HCT116 (cell line): ENCODE data around the gene DRAP1. TPM values are rescaled to one million over a fixed set of nuclear protein-coding genes. Genes with fewer than 3 reads are reported as not detected.

Experiments used
- ATAC-seq: fragments of 200-7000 bp; cut with Tn5 transposase; 2 replicates; pipeline ENCODE4 v1.9.1; 2020; ENCODE audit warnings: mild to moderate bottlenecking, moderate library complexity
- BruUV-seq: library from RNA; stranded (reverse); fragments of 400-500 nt; replicated peaks from 2 replicates; lab custom pipeline; 2021; lab: Mats Ljungman, UMichigan
- CTCF ChIA-PET: fragments of 300-600 bp; sonication (Branson Sonifier 250); formaldehyde crosslinking; loops from one replicate; lab custom pipeline; 2021; ENCODE audit warnings: antibody characterized with exemption; lab: Charles Lee
- POLR2A ChIA-PET: fragments of 300-600, 350-600 bp; sonication (Branson Sonifier 250); formaldehyde crosslinking; loops from one replicate; lab custom pipeline; 2021; ENCODE audit warnings: antibody characterized with exemption; lab: Charles Lee
- RAD21 ChIA-PET, 2 experiments: fragments of 300-600 bp; sonication (Branson Sonifier 250); formaldehyde crosslinking; loops; one replicate each; lab custom pipeline; 2023; ENCODE audit warnings: low total read pairs in 2 of 2; ENCODE audit not compliant: uncharacterized antibody in 2 of 2, unreplicated experiment in 2 of 2, low non-redundant PET in 1 of 2; lab: Charles Lee
- DNase-seq: peaks from one replicate; pipeline ENCODE4 v3.0.0-alpha.2; 2010; ENCODE audit warnings: low read depth, low spot score
- H2AFZ ChIP-seq: fragments of 200-600 bp; shearing (Covaris generic), sonication (generic); 2 replicates; pipeline ENCODE4 v1.6.1; 2017; ENCODE audit warnings: low read depth, mixed run types, mixed read lengths, antibody characterized with exemption, low read length; ENCODE audit not compliant: poor library complexity, severe bottlenecking
- H3K27ac ChIP-seq: 2 replicates; pipeline ENCODE4 v1.5.1; 2012; ENCODE audit warnings: low read depth, low read length
- H3K27me3 ChIP-seq: fragments of 200-600 bp; sonication (generic); 2 replicates; pipeline ENCODE4 v1.6.1; 2016; ENCODE audit warnings: mixed run types, low read length, mixed read lengths; ENCODE audit not compliant: insufficient read depth
- H3K36me3 ChIP-seq, 2 experiments: fragments of 200-500 bp in 1 of 2; fragments of 200-600 bp in 1 of 2; sonication (Bioruptor generic) in 1 of 2; sonication (generic) in 1 of 2; 2 replicates each; pipeline versions ENCODE4 v1.5.1 to v1.6.1; 2014 to 2016; ENCODE audit warnings: low read length in 2 of 2, inconsistent platforms in 1 of 2, mixed read lengths in 1 of 2, mixed run types in 1 of 2; ENCODE audit not compliant: insufficient read depth in 2 of 2, control insufficient read depth in 1 of 2
- H3K4me1 ChIP-seq, 2 experiments: fragments of 200-600 bp in 1 of 2; sonication (generic) in 1 of 2; 2 replicates each; pipeline versions ENCODE4 v1.5.1 to v1.6.1; 2012 to 2017; ENCODE audit warnings: low read length in 2 of 2, inconsistent platforms in 1 of 2, mild to moderate bottlenecking in 1 of 2, mixed read lengths in 1 of 2, mixed run types in 1 of 2, moderate library complexity in 1 of 2; ENCODE audit not compliant: insufficient read depth in 2 of 2, control insufficient read depth in 1 of 2
- H3K4me2 ChIP-seq: fragments of 200-600 bp; sonication (generic); 2 replicates; pipeline ENCODE4 v1.6.1; 2017; ENCODE audit warnings: mixed run types, low read length, mixed read lengths
- H3K4me3 ChIP-seq, 2 experiments: fragments of 200-600 bp in 1 of 2; sonication (generic) in 1 of 2; replicated peaks in 1 of 2; 2 replicates each; pipeline ENCODE4 v1.5.1; 2011 to 2016; ENCODE audit warnings: low read length in 2 of 2, control low read depth in 1 of 2, low read depth in 1 of 2, mild to moderate bottlenecking in 1 of 2, mixed read lengths in 1 of 2, mixed run types in 1 of 2
- H3K79me2 ChIP-seq: fragments of 200-600 bp; sonication (generic); 2 replicates; pipeline ENCODE4 v1.6.1; 2017; ENCODE audit warnings: mild to moderate bottlenecking, mixed run types, low read length, moderate library complexity, mixed read lengths; ENCODE audit not compliant: insufficient read depth
- H3K9ac ChIP-seq: fragments of 200-600 bp; sonication (generic); 2 replicates; pipeline ENCODE4 v1.6.1; 2016; ENCODE audit warnings: low read length, mixed read lengths
- H3K9me2 ChIP-seq: fragments of 200-600 bp; sonication (generic), shearing (Covaris generic); 2 replicates; pipeline ENCODE4 v1.6.1; 2017; ENCODE audit warnings: mixed run types, mild to moderate bottlenecking, moderate library complexity; ENCODE audit not compliant: insufficient read depth
- H3K9me3 ChIP-seq, 2 experiments: fragments of 200-500 bp in 1 of 2; fragments of 200-600 bp in 1 of 2; sonication (Bioruptor generic) in 1 of 2; sonication (generic) in 1 of 2; 2 replicates each; pipeline ENCODE4 v1.6.1; 2014 to 2017; ENCODE audit warnings: low read length in 2 of 2, mixed read lengths in 2 of 2, inconsistent platforms in 1 of 2, low read depth in 1 of 2, mild to moderate bottlenecking in 1 of 2, mixed run types in 1 of 2, moderate library complexity in 1 of 2; ENCODE audit not compliant: control insufficient read depth in 1 of 2, insufficient read depth in 1 of 2
- H4K20me1 ChIP-seq: fragments of 200-600 bp; sonication (generic), shearing (Covaris generic); 2 replicates; pipeline ENCODE4 v1.6.1; 2017; ENCODE audit warnings: mixed run types, mild to moderate bottlenecking, moderate library complexity; ENCODE audit not compliant: insufficient read depth
- CBX3 ChIP-seq: IDR thresholded peaks from 2 replicates; pipeline ENCODE4 v1.6.1; 2012; ENCODE audit warnings: low read depth
- EGR1 ChIP-seq: IDR thresholded peaks from 2 replicates; pipeline ENCODE4 v1.6.1; 2012; ENCODE audit warnings: low read depth
- ELF1 ChIP-seq: IDR thresholded peaks from 2 replicates; pipeline ENCODE4 v1.6.1; 2012; ENCODE audit warnings: low read depth, borderline replicate concordance
- FOSL1 ChIP-seq: IDR thresholded peaks from 2 replicates; pipeline ENCODE4 v1.6.1; 2012; ENCODE audit warnings: low read depth
- JUND ChIP-seq: IDR thresholded peaks from 2 replicates; pipeline ENCODE4 v1.6.1; 2012
- POLR2A ChIP-seq: IDR thresholded peaks from 2 replicates; pipeline ENCODE4 v1.7.0; 2011; ENCODE audit warnings: borderline replicate concordance; ENCODE audit not compliant: insufficient read depth, insufficient read length; ENCODE audit errors: extremely low read depth
- POLR2AphosphoS5 ChIP-seq: IDR thresholded peaks from 2 replicates; pipeline ENCODE4 v1.6.1; 2011; ENCODE audit warnings: mild to moderate bottlenecking, low read depth, low read length, moderate library complexity
- TCF7L2 ChIP-seq: IDR thresholded peaks from 2 replicates; pipeline ENCODE4 v1.7.0; 2011; ENCODE audit warnings: borderline replicate concordance, inconsistent platforms; ENCODE audit not compliant: insufficient read depth, insufficient read length; ENCODE audit errors: extremely low read depth
- YY1 ChIP-seq: IDR thresholded peaks from 2 replicates; pipeline ENCODE4 v1.6.1; 2011; ENCODE audit warnings: low read length, low read depth, moderate library complexity, mild to moderate bottlenecking; ENCODE audit not compliant: insufficient replicate concordance; ENCODE audit errors: extremely low read depth
- ZBTB33 ChIP-seq: IDR thresholded peaks from 2 replicates; pipeline ENCODE4 v1.6.1; 2011; ENCODE audit warnings: mild to moderate bottlenecking, low read length, moderate library complexity; ENCODE audit not compliant: insufficient replicate concordance; ENCODE audit errors: extremely low read depth
- ZFX ChIP-seq: fragments of 450-650 bp; IDR thresholded peaks from 2 replicates; pipeline ENCODE4 v1.6.1; 2017
- intact Hi-C: fragments of 100-400 bp; cut with micrococcal nuclease; formaldehyde crosslinking; loops from 2 replicates; pipeline ENCODE4 v1.10.0; 2022
- total RNA-seq: library from RNA; stranded (reverse); gene quantifications from one replicate; pipeline ENCODE4 v1.2.1, GENCODE V29; 2021; ENCODE audit not compliant: unreplicated experiment
- TF ChIP-seq, protein P1 (sequence below), 3 experiments: fragments of 200-600 bp in 1 of 3; sonication (generic) in 1 of 3; IDR thresholded peaks in 2 of 3; conservative IDR thresholded peaks in 1 of 3; 2 replicates each; pipeline ENCODE4 v1.5.1; 2012 to 2017; ENCODE audit warnings: low read depth in 2 of 3, low read length in 2 of 3, antibody characterized with exemption in 1 of 3, borderline replicate concordance in 1 of 3, control low read depth in 1 of 3, mild to moderate bottlenecking in 1 of 3, mixed read lengths in 1 of 3, mixed run types in 1 of 3, moderate library complexity in 1 of 3; ENCODE audit not compliant: insufficient read depth in 1 of 3

Gene DRAP1
- total RNA-seq, 1 experiment from 2014 or later: 158 TPM

DNA sequence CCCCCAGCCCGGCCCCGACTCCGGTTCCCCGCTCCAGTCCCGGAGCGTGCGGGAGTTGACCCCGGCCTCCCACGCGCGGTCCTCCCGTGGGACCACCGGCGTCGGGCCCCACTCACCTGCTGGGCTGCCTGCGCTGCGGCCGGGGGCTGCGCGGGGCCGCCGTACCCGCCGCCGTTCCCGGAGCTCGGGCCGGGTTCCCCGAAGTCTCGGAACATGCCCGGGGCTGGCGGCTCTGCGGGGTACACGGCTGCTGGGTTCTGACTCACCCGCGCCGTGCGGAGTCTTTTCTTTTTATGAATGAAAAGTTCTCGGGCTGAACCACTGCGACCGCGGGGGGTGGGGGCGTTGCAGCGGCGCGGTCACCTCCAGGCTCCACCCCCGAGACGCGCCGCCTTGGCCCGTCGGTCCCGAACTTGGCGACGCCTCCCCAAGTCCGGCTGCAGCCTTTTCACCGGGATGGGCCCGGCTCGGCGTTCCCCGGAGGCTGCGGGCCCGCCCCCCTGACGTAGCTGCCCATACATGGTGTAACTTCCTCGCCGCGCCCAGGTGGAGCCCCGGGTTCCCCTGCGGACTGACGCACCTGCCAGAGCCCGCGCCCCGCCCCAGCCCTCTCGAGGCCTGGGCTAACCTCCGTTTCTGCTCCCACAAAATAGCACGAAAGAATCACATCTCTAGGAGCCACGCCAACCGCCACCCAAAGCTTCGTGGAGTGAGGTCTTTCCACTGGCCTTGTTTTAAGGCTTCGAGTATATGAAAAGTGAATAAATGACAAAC lies 18.9 kb upstream of the DRAP1 start, which contains the start of gene FOSL1:
Gene FOSL1, minus strand, starts transcription at position 264 of the 774 bp plus-strand sequence. Its CDS starts 49 bp downstream, at position 215.
- peak; percentile 97 for DNase-seq
- Histone ChIP-seq H4K20me1 (peaks cover 23% of the 10 kb centered on the region; the same call in 1 of the 2 replicates), H3K79me2 (peaks cover 57% of the 10 kb centered on the region), H3K9ac (peak within 1 kb of the TSS; percentile 99), H2AFZ (no peak within 1 kb of the TSS), H3K36me3 (peaks cover 6 to 38% of the 10 kb centered on the region in 2 experiments; a peak in 3 of 4 replicates), H3K4me2 (peak within 1 kb of the TSS; percentile 71), H3K27ac (peak within 1 kb of the TSS; percentile 99), H3K9me2 (no peaks in the 10 kb centered on the region), H3K4me3 (peak within 1 kb of the TSS; percentile 90 to 98), H3K4me1 (peaks cover 51 to 85% of the 10 kb centered on the region in 2 experiments), H3K9me3 (no peaks in the 10 kb centered on the region), H3K27me3 (no peaks in the 10 kb centered on the region)
- peak; percentile 79 for ATAC-seq
- intact Hi-C loops: loop anchor here (1.0 kb wide), 1 partner anchor 16 kb away; no protein-coding TSS in a partner anchor
- ChIA-PET POLR2A (interaction anchor here (1.2 to 10.9 kb wide), 5 partner anchors 10 to 41 kb away, joined by 6 to 124 read pairs (median 30); partner anchors contain the start of genes CCDC85B, FIBP and MUS81), RAD21 (no interaction called here), CTCF (interaction anchor here (0.9 to 1.2 kb wide), 4 partner anchors 9 to 16 kb away, joined by 5 to 6 read pairs (median 6); partner anchors contain the start of genes CCDC85B and FIBP)
- no TSS peak for BruUV-seq
- TF ChIP-seq POLR2AphosphoS5 (peak; percentile 99), CBX3 (no peak), ZFX (peak; percentile 39; the same call in 1 of the 2 replicates), JUND (no peak), YY1 (peak; percentile 4), FOSL1 (no peak), ELF1 (no peak), EGR1 (no peak), POLR2A (peak; percentile 97), TCF7L2 (peak; percentile 50), ZBTB33 (peak; percentile 36)
- TF ChIP-seq, protein P1, sequence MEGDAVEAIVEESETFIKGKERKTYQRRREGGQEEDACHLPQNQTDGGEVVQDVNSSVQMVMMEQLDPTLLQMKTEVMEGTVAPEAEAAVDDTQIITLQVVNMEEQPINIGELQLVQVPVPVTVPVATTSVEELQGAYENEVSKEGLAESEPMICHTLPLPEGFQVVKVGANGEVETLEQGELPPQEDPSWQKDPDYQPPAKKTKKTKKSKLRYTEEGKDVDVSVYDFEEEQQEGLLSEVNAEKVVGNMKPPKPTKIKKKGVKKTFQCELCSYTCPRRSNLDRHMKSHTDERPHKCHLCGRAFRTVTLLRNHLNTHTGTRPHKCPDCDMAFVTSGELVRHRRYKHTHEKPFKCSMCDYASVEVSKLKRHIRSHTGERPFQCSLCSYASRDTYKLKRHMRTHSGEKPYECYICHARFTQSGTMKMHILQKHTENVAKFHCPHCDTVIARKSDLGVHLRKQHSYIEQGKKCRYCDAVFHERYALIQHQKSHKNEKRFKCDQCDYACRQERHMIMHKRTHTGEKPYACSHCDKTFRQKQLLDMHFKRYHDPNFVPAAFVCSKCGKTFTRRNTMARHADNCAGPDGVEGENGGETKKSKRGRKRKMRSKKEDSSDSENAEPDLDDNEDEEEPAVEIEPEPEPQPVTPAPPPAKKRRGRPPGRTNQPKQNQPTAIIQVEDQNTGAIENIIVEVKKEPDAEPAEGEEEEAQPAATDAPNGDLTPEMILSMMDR (IDR thresholded peaks at IDR 0.05 in 2 of 3, conservative IDR thresholded peaks at IDR 0.05 in 1 of 3; ENCODE audit: borderline replicate concordance in 1 of 3, insufficient read depth in 1 of 3, low read depth in 2 of 3, low read length in 2 of 3): no peak
